Right renal cortex interstitium (tissue), 3 donors: ENCODE measurements around the gene IPCEF1. TPM values are rescaled to one million over a fixed set of nuclear protein-coding genes. Genes with fewer than 3 reads are reported as not detected.

ENCODE experiments used
- DNase-seq, 3 donors: peaks; one replicate each; pipeline ENCODE4 v3.0.0-alpha.2; 2013; ENCODE audit warnings: low read depth in 3 of 3, low spot score in 2 of 3
- polyA plus RNA-seq, 3 donors: library from polyadenylated mRNA; unstranded; fragments of 120-200 nt; gene quantifications; one replicate each; pipeline ENCODE4 v1.2.1, GENCODE V29; 2013; ENCODE audit not compliant: insufficient read length in 3 of 3

Gene IPCEF1
- polyA plus RNA-seq, 3 donors, result 5.6 to 8.3 (median 6.0) TPM

- no peak for DNase-seq
Measured at GRCh38 chr6:154298297-154298696, 58.3 kb downstream of the IPCEF1 start.

GRCh38 chr6:154297721-154298120, 58.9 kb downstream of the IPCEF1 start:
- no peak for DNase-seq

GRCh38 chr6:154297210-154297609, 59.4 kb downstream of the IPCEF1 start:
- DNase-seq, result no peak

- no peak for DNase-seq
Measured at GRCh38 chr6:154295733-154296132, 60.9 kb downstream of the IPCEF1 start.

- DNase-seq, result no peak
Measured at GRCh38 chr6:154292855-154293519, 63.6 kb downstream of the IPCEF1 start.

- no peak for DNase-seq
Measured at GRCh38 chr6:154292066-154292465, 64.5 kb downstream of the IPCEF1 start.

GRCh38 chr6:154289818-154290508, 66.6 kb downstream of the IPCEF1 start:
- DNase-seq, result no peak

- no peak for DNase-seq
Measured at GRCh38 chr6:154285826-154286225, 70.8 kb downstream of the IPCEF1 start.

GRCh38 chr6:154284313-154284853, 72.2 kb downstream of the IPCEF1 start:
- no peak for DNase-seq

GRCh38 chr6:154280521-154280920, 76.1 kb downstream of the IPCEF1 start:
- no peak for DNase-seq

GRCh38 chr6:154277629-154278017, 79.0 kb downstream of the IPCEF1 start:
- no peak for DNase-seq

GRCh38 chr6:154276810-154277628, 79.6 kb downstream of the IPCEF1 start:
- DNase-seq, result no peak

GRCh38 chr6:154274168-154274567, 82.4 kb downstream of the IPCEF1 start:
- no peak for DNase-seq

- no peak for DNase-seq
Measured at GRCh38 chr6:154268486-154268885, 88.1 kb downstream of the IPCEF1 start.

- DNase-seq, result no peak
Measured at GRCh38 chr6:154267508-154268106, 89.0 kb downstream of the IPCEF1 start.

GRCh38 chr6:154266560-154267099, 90.0 kb downstream of the IPCEF1 start:
- DNase-seq, result no peak

GRCh38 chr6:154261688-154262397, 94.8 kb downstream of the IPCEF1 start:
- DNase-seq, result no peak

- DNase-seq, result no peak
Measured at GRCh38 chr6:154258064-154258757, 98.4 kb downstream of the IPCEF1 start.

GRCh38 chr6:154257067-154257466, 99.5 kb downstream of the IPCEF1 start:
- DNase-seq, result no peak
